Fibroblast of mammary gland (primary cell): ENCODE data around the gene AMER3.

Source experiments
- DNase-seq: peaks from one replicate; pipeline ENCODE4 v3.0.0-alpha.2; 2010; ENCODE audit warnings: low read depth
- H3K4me3 ChIP-seq: 2 replicates; pipeline ENCODE4 v1.5.1; 2011; ENCODE audit warnings: low read depth, mild to moderate bottlenecking, low read length, moderate library complexity; ENCODE audit not compliant: control insufficient read depth
- CTCF ChIP-seq: conservative IDR thresholded peaks from 2 replicates; pipeline ENCODE4 v1.5.1; 2011; ENCODE audit warnings: low read depth, low read length, inconsistent platforms; ENCODE audit not compliant: control insufficient read depth, insufficient read depth

The AMER3 gene

GRCh38 chr2:130756053-130756873 is 923 bp downstream of the AMER3 start:
- no peak overlapping the region for H3K4me3 ChIP-seq
- no peak for TF ChIP-seq CTCF
- peak; percentile 1 for DNase-seq

GRCh38 chr2:130756874-130757668 is 1.7 kb downstream of the AMER3 start:
- TF ChIP-seq CTCF, result no peak
- DNase-seq, result no peak
- H3K4me3 ChIP-seq, result no peak overlapping the region

- peak; percentile 13 for DNase-seq
- no peak overlapping the region for H3K4me3 ChIP-seq
- no peak for TF ChIP-seq CTCF
Measured at GRCh38 chr2:130759906-130760753, 4.8 kb downstream of the AMER3 start.

- DNase-seq, result no peak
- no peak for TF ChIP-seq CTCF
- no peak overlapping the region for H3K4me3 ChIP-seq
Measured at GRCh38 chr2:130760754-130761751, 5.7 kb downstream of the AMER3 start.

- no peak for TF ChIP-seq CTCF
- DNase-seq, result no peak
- no peak overlapping the region for H3K4me3 ChIP-seq
Measured at GRCh38 chr2:130762031-130762909, 6.9 kb downstream of the AMER3 start.
